Astrocyte (in vitro differentiated cells and primary cell): ENCODE measurements around the gene FBLN5. TPM values are rescaled to one million over a fixed set of nuclear protein-coding genes. Genes with fewer than 3 reads are reported as not detected.

Experiments
- DNase-seq: peaks from one replicate; pipeline ENCODE4 v3.0.0-alpha.2; 2010; ENCODE audit warnings: low read depth
- FAIRE-seq: peaks from 2 replicates; lab custom pipeline; 2011; peaks lifted over from hg19 to GRCh38; lab: Jason Lieb, UNC
- H2AFZ ChIP-seq: 2 replicates; pipeline ENCODE4 v1.6.0; 2012; ENCODE audit warnings: low read depth, low read length, inconsistent platforms
- H3K27ac ChIP-seq: 2 replicates; pipeline ENCODE4 v1.5.1; 2011; ENCODE audit warnings: low read depth, low read length, inconsistent platforms
- H3K27me3 ChIP-seq: 2 replicates; pipeline ENCODE4 v1.6.0; 2011; ENCODE audit warnings: low read length, inconsistent platforms; ENCODE audit not compliant: insufficient read depth
- H3K36me3 ChIP-seq: 2 replicates; pipeline ENCODE4 v1.5.1; 2011; ENCODE audit warnings: low read length, inconsistent platforms; ENCODE audit not compliant: insufficient read depth
- H3K4me1 ChIP-seq: 2 replicates; pipeline ENCODE4 v1.5.1; 2011; ENCODE audit warnings: low read length, inconsistent platforms; ENCODE audit not compliant: insufficient read depth
- H3K4me2 ChIP-seq: 2 replicates; pipeline ENCODE4 v1.6.0; 2012; ENCODE audit warnings: low read length, inconsistent platforms
- H3K4me3 ChIP-seq: 2 replicates; pipeline ENCODE4 v1.5.1; 2011; ENCODE audit warnings: low read depth, mild to moderate bottlenecking, low read length, inconsistent platforms; ENCODE audit not compliant: insufficient read depth
- H3K79me2 ChIP-seq: 2 replicates; pipeline ENCODE4 v1.6.0; 2012; ENCODE audit warnings: mild to moderate bottlenecking, low read length, inconsistent platforms; ENCODE audit not compliant: insufficient read depth
- H3K9ac ChIP-seq: 2 replicates; pipeline ENCODE4 v1.6.0; 2012; ENCODE audit warnings: mild to moderate bottlenecking, low read length, inconsistent platforms
- H3K9me3 ChIP-seq: 2 replicates; pipeline ENCODE4 v1.5.1; 2012; ENCODE audit warnings: low read depth, mild to moderate bottlenecking, low read length, inconsistent platforms; ENCODE audit not compliant: insufficient read depth
- H4K20me1 ChIP-seq: 2 replicates; pipeline ENCODE4 v1.6.0; 2012; ENCODE audit warnings: low read length, inconsistent platforms; ENCODE audit not compliant: insufficient read depth
- H3K27ac Mint-ChIP-seq: one replicate; pipeline ENCODE4 v1.8.0; 2021; ENCODE audit warnings: mild to moderate bottlenecking, mixed read lengths; ENCODE audit not compliant: unreplicated experiment
- H3K27me3 Mint-ChIP-seq: one replicate; pipeline ENCODE4 v1.8.0; 2021; ENCODE audit warnings: low read depth, mixed read lengths; ENCODE audit not compliant: unreplicated experiment
- H3K36me3 Mint-ChIP-seq: one replicate; pipeline ENCODE4 v1.8.0; 2021; ENCODE audit warnings: low read depth, mixed read lengths; ENCODE audit not compliant: unreplicated experiment
- H3K4me1 Mint-ChIP-seq: one replicate; pipeline ENCODE4 v1.8.0; 2021; ENCODE audit warnings: low read depth, mixed read lengths; ENCODE audit not compliant: unreplicated experiment
- H3K4me3 Mint-ChIP-seq: one replicate; pipeline ENCODE4 v1.8.0; 2021; ENCODE audit warnings: mild to moderate bottlenecking, moderate library complexity, mixed read lengths; ENCODE audit not compliant: unreplicated experiment
- H3K9me3 Mint-ChIP-seq: one replicate; pipeline ENCODE4 v1.8.0; 2021; ENCODE audit warnings: mild to moderate bottlenecking, mixed read lengths; ENCODE audit not compliant: unreplicated experiment
- CTCF ChIP-seq: IDR thresholded peaks from 2 replicates; pipeline ENCODE4 v1.5.1; 2011; ENCODE audit warnings: low read depth, mild to moderate bottlenecking, inconsistent platforms, low read length, moderate library complexity; ENCODE audit not compliant: insufficient read depth
- EZH2 ChIP-seq: IDR thresholded peaks from 2 replicates; pipeline ENCODE4 v1.6.1; 2012; ENCODE audit warnings: mild to moderate bottlenecking, low read length, inconsistent platforms; ENCODE audit not compliant: insufficient read depth
- total RNA-seq: library from RNA; stranded (reverse); gene quantifications from 2 replicates; pipeline ENCODE4 v1.2.1, GENCODE V29; 2021

Gene FBLN5
- total RNA-seq, 1 donor from 2014 or later, result 12.5 TPM

DNA sequence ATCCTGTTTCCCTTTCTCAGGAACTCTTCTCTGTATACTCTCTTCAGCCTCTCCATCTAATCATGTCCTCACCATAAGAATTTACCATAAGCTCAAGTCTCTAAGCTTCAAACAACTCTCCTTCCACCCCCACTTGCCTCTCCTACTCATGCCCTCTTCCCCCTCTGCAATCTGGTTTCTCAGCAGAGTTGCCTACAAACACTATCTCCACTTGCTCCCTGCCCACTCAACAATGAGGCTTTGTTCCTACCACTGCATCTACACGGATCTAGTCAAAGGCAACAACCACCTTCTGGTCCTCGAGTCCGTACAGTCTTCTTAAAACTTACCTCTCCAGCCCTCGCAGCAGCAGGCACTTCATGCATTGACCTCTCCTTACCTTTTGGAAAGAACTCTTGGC, 17.2 kb upstream of the FBLN5 start:
- no peak overlapping the region for H3K4me3 Mint-ChIP-seq
- no peaks in the 10 kb centered on the region for H3K27me3 Mint-ChIP-seq
- no peak overlapping the region for H3K27ac ChIP-seq
- no peaks in the 10 kb centered on the region for H4K20me1 ChIP-seq
- no peak overlapping the region for H3K9ac ChIP-seq
- DNase-seq, result no peak
- H3K4me3 ChIP-seq, result no peak overlapping the region
- peaks cover 9% of the 10 kb centered on the region for H3K36me3 ChIP-seq
- no peaks in the 10 kb centered on the region for H3K27me3 ChIP-seq
- TF ChIP-seq CTCF (no peak), EZH2 (no peak)
- H3K36me3 Mint-ChIP-seq, result peaks cover 2% of the 10 kb centered on the region
- FAIRE-seq, result no peak
- no peak overlapping the region for H3K4me2 ChIP-seq
- H3K4me1 ChIP-seq, result no peaks in the 10 kb centered on the region
- H3K27ac Mint-ChIP-seq, result no peak overlapping the region
- no peak overlapping the region for H2AFZ ChIP-seq
- no peaks in the 10 kb centered on the region for H3K79me2 ChIP-seq
- no peaks in the 10 kb centered on the region for H3K9me3 ChIP-seq
- no peaks in the 10 kb centered on the region for H3K9me3 Mint-ChIP-seq
- H3K4me1 Mint-ChIP-seq, result no peaks in the 10 kb centered on the region

- DNase-seq (no peak), FAIRE-seq (no peak)
- H3K4me3 ChIP-seq, result no peak overlapping the region
- no peaks in the 10 kb centered on the region for H3K4me1 Mint-ChIP-seq
- TF ChIP-seq CTCF (no peak), EZH2 (no peak)
- H3K36me3 ChIP-seq, result peaks cover 3% of the 10 kb centered on the region
- no peak overlapping the region for H3K4me3 Mint-ChIP-seq
- H4K20me1 ChIP-seq, result no peaks in the 10 kb centered on the region
- no peak overlapping the region for H3K27ac Mint-ChIP-seq
- no peaks in the 10 kb centered on the region for H3K9me3 Mint-ChIP-seq
- no peak overlapping the region for H3K9ac ChIP-seq
- peaks cover 2% of the 10 kb centered on the region for H3K36me3 Mint-ChIP-seq
- no peak overlapping the region for H3K27ac ChIP-seq
- no peak overlapping the region for H2AFZ ChIP-seq
- no peaks in the 10 kb centered on the region for H3K79me2 ChIP-seq
- H3K4me2 ChIP-seq, result no peak overlapping the region
- H3K27me3 ChIP-seq, result no peaks in the 10 kb centered on the region
- H3K27me3 Mint-ChIP-seq, result no peaks in the 10 kb centered on the region
- no peaks in the 10 kb centered on the region for H3K9me3 ChIP-seq
- no peaks in the 10 kb centered on the region for H3K4me1 ChIP-seq
These were observed 16.5 kb upstream of the FBLN5 start for GRCh38 chr14:91964011-91964410.

GRCh38 chr14:91963465-91963864, 16.0 kb upstream of the FBLN5 start:
- H3K27ac ChIP-seq, result no peak overlapping the region
- TF ChIP-seq CTCF, result no peak
- no peak for TF ChIP-seq EZH2
- no peak for FAIRE-seq
- Mint-ChIP-seq H3K27me3 (no peaks in the 10 kb centered on the region), H3K9me3 (no peaks in the 10 kb centered on the region), H3K27ac (no peak overlapping the region), H3K4me1 (no peaks in the 10 kb centered on the region), H3K36me3 (peaks cover under 1% of the 10 kb centered on the region), H3K4me3 (no peak overlapping the region)
- DNase-seq, result no peak
- H3K9me3 ChIP-seq, result no peaks in the 10 kb centered on the region
- no peaks in the 10 kb centered on the region for H3K4me1 ChIP-seq
- no peak overlapping the region for H2AFZ ChIP-seq
- H3K4me2 ChIP-seq, result no peak overlapping the region
- H3K79me2 ChIP-seq, result no peaks in the 10 kb centered on the region
- no peak overlapping the region for H3K4me3 ChIP-seq
- no peaks in the 10 kb centered on the region for H3K27me3 ChIP-seq
- H3K36me3 ChIP-seq, result no peaks in the 10 kb centered on the region
- H3K9ac ChIP-seq, result no peak overlapping the region
- H4K20me1 ChIP-seq, result no peaks in the 10 kb centered on the region
